HL-60/S4 (cell line): ENCODE measurements around the gene ENDOV.
"Not testable (repeated sequence)": the region's sequence is repeated elsewhere in the genome, so short reads cannot be mapped to it uniquely, and the experiment has no call there.

Source experiments
- in situ Hi-C: fragments of 300-500 bp; cut with MboI; formaldehyde crosslinking; loops from 2 replicates; pipeline ENCODE4 v1.14.3; 2022; ENCODE audit warnings: low sequenced_read_pairs

ENDOV gene

GRCh38 chr17:80388175-80388574, 26.8 kb upstream of the ENDOV start:
- in situ Hi-C loops, result no loop called here

- in situ Hi-C loops, result no loop called here
Observed at GRCh38 chr17:80388601-80389000, 26.4 kb upstream of the ENDOV start.

GRCh38 chr17:80389011-80389995, 25.7 kb upstream of the ENDOV start:
- in situ Hi-C loops, result no loop called here

DNA sequence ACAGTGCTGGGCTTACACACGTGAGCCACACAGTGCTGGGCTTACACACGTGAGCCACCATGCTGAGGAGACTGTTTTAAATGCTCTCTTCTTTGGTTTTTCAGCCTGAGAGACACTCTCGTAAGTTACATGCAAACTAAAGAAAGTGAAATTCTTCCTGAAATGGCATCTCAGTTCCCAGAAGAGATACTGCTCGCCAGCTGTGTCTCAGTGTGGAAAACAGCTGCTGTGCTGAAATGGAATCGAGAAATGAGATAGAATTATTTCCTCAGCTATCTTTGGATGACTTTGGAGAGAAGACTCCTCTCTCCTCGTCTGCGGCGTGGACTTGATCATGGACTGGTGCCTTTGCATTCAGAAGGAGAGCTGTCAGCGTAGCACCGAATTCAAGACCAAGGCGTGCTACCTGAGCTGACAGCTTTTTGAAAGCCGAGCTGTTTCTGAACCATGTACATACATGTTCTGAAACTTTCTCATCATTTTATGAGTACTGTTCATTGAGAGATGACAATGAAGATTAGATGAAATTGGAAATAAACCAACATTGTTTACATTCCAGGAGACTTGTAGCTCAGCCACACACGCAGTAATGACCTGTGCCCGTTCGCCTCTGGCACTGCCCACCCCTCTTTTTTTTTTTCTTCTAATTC, 21.6 kb upstream of the ENDOV start:
- in situ Hi-C loops, result no loop called here

- in situ Hi-C loops, result no loop called here
Observed at GRCh38 chr17:80393961-80394360, 21.0 kb upstream of the ENDOV start.

GRCh38 chr17:80394629-80395216, 20.2 kb upstream of the ENDOV start:
- in situ Hi-C loops, result no loop called here

DNA sequence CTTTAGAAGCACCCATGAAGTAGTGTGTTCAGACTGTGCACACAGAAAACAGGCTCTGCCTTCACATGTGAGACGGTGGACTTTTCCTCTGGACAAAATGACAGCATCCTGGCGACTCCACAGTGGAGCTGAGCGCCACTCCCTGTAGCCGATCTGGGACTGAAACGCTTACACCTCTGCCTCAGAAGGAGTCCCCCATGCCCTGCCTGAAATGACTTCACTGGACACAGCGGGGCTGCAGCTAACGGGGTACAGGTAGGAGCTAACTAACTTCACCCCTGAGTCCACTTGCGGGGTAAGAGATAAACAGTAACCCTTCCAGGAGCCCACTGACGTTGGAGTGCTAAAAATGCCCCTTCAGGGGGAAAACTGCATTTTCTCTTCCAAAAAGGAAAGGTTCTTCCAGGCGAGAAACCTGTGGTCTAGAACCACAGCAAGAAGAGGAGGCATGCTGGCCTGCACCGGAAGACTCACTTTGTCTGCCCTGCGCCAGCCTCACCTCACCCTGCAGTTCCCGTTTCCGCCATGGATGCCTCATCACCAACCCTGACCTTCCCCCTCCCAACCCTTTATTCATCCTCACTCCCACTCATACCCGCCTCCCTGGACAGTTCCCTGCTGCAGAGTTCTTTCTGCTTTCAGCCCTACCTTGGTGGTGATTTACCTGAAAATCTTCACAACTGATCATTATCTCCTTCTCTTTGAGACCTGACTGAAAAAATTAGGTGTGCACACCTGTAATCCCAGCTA, 19.4 kb upstream of the ENDOV start:
- in situ Hi-C loops, result no loop called here

DNA sequence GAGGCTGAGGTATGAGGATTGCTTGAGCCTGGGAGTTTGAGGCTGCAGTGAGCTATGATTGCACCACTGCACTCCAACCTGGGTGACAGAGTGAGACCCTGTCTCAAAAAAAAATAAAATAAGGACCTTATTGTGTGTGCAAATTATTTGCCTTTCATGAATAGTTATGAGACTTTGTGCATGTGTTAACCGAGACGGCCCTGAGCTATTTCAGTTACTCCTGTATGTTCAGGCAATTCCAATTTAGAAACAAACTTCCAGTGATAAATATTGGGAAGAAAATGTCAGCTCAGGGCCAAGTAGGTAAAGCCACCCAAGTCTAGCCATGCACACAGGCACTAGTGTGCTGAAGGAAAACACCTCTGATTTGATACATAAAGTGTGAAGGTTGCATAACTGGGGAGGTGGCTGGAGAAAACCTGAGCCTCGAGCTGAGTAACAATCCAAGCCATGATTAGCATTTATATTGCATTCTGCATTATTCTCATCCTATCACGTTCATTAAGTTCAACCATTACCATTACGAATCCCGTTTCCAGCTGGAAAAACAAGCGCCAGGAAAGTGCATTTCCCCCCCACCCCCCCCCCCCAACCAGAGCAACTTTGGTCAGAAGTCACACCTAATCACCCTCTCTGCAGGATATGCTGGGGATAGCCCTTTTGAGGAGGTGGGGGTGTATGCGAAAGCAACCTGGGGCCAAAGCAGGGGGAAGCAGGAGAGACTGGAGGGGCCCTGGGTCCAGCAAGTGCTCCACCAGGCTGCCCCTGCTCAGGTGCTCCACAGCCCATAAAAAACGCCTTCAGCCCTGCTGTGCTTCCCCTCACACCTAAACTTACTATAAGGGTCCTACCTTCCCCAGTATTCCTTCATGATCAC, 18.6 kb upstream of the ENDOV start:
- in situ Hi-C loops, result no loop called here

DNA sequence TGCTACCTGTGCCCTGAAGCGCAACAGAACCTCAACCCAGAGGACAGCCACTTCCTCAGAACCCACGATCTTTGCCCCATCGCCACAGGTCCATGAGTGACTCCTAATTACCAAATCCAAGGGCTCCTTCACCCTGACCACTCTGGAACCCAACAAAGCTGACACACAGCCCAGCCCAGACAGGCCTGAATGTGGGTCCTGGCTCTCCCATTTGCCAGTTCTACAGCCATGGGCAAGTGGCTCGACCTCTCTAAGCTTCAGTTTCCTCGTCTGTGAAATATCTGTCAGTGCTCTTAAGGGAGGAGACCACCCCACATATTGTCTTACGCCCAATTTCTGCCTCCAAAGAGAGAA, 18.0 kb upstream of the ENDOV start:
- in situ Hi-C loops, result no loop called here

GRCh38 chr17:80397686-80398085, 17.3 kb upstream of the ENDOV start:
- in situ Hi-C loops, result no loop called here

GRCh38 chr17:80401086-80401485, 13.9 kb upstream of the ENDOV start:
- in situ Hi-C loops, result not testable (repeated sequence)

DNA sequence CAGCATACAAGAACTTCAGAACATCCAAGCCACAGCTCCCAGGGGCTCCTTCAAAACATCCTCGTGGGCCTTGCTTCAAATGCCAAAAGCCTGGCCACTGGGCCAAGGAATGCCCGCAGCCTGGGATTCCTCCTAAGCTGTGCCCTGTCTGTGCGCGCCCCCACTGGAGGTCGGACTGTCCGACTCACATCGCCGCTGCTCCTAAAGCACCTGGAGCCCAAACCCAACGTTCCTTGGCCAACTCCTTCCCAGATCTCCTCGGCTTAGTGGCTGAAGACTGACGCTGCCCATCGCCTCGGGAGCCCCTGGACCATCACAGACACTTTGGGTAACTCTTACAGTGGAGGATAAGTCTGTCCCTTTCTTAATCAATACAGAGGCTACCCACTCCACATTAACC, 12.9 kb upstream of the ENDOV start:
- in situ Hi-C loops, result not testable (repeated sequence)

DNA sequence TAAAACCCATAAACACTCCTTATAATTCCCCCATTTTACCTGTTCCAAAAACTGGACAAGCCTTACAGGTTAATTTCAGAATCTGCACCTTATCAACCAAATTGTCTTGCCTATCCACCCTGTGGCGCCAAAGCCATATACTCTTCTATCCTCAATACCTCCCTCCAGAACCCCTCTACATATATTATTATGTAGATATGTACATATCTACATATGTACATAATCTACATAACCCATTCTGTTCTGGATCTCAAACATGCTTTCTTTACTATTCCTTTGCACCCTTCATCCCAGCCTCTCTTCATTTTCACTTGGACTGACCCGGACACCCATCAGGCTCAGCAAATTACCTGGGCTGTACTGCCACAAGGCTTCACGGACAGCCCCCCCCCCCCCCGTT, 12.0 kb upstream of the ENDOV start:
- in situ Hi-C loops, result no loop called here

GRCh38 chr17:80406146-80406545, 8.8 kb upstream of the ENDOV start:
- in situ Hi-C loops, result no loop called here

DNA sequence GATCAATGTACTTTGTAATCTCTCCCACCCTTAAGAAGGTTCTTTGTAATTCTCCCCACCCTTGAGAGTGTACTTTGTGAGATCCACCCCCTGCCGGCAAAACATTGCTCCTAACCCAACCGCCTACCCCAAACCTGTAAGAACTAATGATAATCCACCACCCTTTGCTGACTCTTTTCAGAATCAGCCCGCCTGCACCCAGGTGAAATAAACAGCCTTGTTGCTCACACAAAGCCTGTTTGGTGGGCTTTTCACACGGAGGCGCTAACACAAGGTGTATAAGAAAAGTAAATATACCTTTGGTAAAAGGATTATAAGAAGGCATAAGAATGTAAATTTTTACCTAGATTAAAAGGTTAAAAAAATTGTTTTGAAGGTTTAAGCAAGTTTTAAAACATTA, 7.0 kb upstream of the ENDOV start:
- in situ Hi-C loops, result not testable (repeated sequence)

GRCh38 chr17:80408872-80409271, 6.1 kb upstream of the ENDOV start:
- in situ Hi-C loops, result no loop called here

GRCh38 chr17:80409626-80410025, 5.3 kb upstream of the ENDOV start:
- in situ Hi-C loops, result no loop called here

GRCh38 chr17:80410441-80411087, 4.4 kb upstream of the ENDOV start:
- in situ Hi-C loops, result not testable (repeated sequence)

GRCh38 chr17:80413771-80414507, 1.0 kb upstream of the ENDOV start:
- in situ Hi-C loops, result no loop called here
